ENCODE measurements around the gene TTC39A. TPM values are rescaled to one million over a fixed set of nuclear protein-coding genes. Genes with fewer than 3 reads are reported as not detected.
"Not testable (repeated sequence)": the region's sequence is repeated elsewhere in the genome, so short reads cannot be mapped to it uniquely, and the experiment has no call there.

The TTC39A gene
- polyA plus RNA-seq, 1 donor (not counting 4 experiments of a cell fraction or from before 2014, with no cell fraction given) = 1.4 TPM

DNA sequence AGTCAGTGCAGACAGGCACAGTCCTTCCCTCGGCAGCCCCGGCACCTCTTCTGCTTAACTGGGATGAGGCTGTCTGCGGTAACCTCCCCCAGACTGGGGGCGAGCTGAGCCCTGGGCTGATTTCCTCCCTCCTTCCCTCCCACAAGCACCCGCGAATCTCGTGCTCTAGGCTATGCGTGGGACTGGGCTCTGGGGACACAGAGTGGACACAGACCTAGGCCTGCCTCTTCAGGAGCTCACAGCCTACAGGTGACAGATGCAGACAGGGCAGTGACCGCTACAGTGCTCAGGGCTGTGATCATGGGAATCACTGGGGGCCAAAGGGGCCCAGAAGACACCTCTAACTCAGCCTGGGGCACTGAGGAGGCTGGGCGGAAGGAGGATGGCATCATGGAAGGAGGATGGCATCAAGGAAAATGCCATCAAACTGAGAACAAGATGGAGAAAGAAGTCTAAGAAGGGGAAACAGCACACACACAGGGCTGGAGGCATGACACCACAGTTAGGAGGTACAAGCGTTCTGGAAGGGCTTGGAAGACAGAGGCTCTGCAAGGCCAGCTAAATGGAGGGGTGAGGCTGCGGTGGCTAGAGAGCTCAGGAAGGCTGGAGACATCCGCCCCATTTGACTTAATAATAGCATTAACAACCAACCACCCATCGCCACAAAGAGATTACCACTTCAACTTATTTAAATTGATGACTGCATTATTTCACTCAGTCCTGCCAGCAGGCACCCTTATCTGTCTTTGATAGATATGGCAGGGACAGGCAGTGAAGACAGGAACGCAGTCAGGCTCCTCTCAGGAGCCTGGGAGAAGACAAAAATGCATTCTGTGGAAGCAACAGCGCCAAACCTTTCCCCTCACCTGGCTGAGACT lies 4.2 kb downstream of the TTC39A start:
- DNase-seq (ENCODE audit: low read depth, low spot score) (no peak), FAIRE-seq (no peak)
- H3K4me1 ChIP-seq (ENCODE audit: control insufficient read depth, extremely low read depth, insufficient read depth, low read length) = peaks cover 4% of the 10 kb centered on the region
- H4K20me1 ChIP-seq (ENCODE audit: control insufficient read depth, extremely low read depth, insufficient read depth, low read length) = no peaks in the 10 kb centered on the region
- TF ChIP-seq EZH2 (IDR thresholded peaks at IDR 0.05; ENCODE audit: low read length) = no peak
- TF ChIP-seq, protein P1, sequence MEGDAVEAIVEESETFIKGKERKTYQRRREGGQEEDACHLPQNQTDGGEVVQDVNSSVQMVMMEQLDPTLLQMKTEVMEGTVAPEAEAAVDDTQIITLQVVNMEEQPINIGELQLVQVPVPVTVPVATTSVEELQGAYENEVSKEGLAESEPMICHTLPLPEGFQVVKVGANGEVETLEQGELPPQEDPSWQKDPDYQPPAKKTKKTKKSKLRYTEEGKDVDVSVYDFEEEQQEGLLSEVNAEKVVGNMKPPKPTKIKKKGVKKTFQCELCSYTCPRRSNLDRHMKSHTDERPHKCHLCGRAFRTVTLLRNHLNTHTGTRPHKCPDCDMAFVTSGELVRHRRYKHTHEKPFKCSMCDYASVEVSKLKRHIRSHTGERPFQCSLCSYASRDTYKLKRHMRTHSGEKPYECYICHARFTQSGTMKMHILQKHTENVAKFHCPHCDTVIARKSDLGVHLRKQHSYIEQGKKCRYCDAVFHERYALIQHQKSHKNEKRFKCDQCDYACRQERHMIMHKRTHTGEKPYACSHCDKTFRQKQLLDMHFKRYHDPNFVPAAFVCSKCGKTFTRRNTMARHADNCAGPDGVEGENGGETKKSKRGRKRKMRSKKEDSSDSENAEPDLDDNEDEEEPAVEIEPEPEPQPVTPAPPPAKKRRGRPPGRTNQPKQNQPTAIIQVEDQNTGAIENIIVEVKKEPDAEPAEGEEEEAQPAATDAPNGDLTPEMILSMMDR (optimal IDR thresholded peaks at IDR 0.05 in 1 of 3, IDR thresholded peaks at IDR 0.05 in 1 of 3, conservative IDR thresholded peaks at IDR 0.05 in 1 of 3; ENCODE audit: extremely low read depth in 1 of 3, insufficient read depth in 2 of 3, low read length in 3 of 3) = no peak
- dilution Hi-C loops (cut with MboI; ENCODE audit: extremely low pct_ligation_motif_present, low sequenced_read_pairs) = no loop called here
- H3K4me2 ChIP-seq (ENCODE audit: control insufficient read depth, extremely low read depth, insufficient read depth, low read depth, low read length) = no peak overlapping the region
- no peak overlapping the region for H2AFZ ChIP-seq (ENCODE audit: control insufficient read depth, low read length)
- H3K4me3 ChIP-seq (ENCODE audit: control insufficient read depth in 2 of 3, extremely low read depth in 1 of 3, insufficient read depth in 2 of 3, low read depth in 1 of 3, low read length in 3 of 3) = no peak overlapping the region
- H3K79me2 ChIP-seq (ENCODE audit: control insufficient read depth, insufficient read depth, low read length) = no peaks in the 10 kb centered on the region
- no peaks in the 10 kb centered on the region for H3K36me3 ChIP-seq (ENCODE audit: control insufficient read depth in 2 of 2, extremely low read depth in 1 of 2, insufficient read depth in 2 of 2, low read length in 2 of 2)
- peaks cover 8% of the 10 kb centered on the region for H3K27me3 ChIP-seq (ENCODE audit: control insufficient read depth, extremely low read depth, insufficient read depth, low read length)
- H3K9me1 ChIP-seq (ENCODE audit: control insufficient read depth, extremely low read depth, insufficient read depth, low read length) = no peaks in the 10 kb centered on the region
- no peak overlapping the region for H3K9ac ChIP-seq (ENCODE audit: control insufficient read depth, extremely low read depth, insufficient read depth, low read length)
- no peaks in the 10 kb centered on the region for H3K9me3 ChIP-seq (ENCODE audit: control insufficient read depth, low read depth, low read length)
- no peak overlapping the region for H3K27ac ChIP-seq (ENCODE audit: control insufficient read depth, insufficient read depth, low read length)

DNA sequence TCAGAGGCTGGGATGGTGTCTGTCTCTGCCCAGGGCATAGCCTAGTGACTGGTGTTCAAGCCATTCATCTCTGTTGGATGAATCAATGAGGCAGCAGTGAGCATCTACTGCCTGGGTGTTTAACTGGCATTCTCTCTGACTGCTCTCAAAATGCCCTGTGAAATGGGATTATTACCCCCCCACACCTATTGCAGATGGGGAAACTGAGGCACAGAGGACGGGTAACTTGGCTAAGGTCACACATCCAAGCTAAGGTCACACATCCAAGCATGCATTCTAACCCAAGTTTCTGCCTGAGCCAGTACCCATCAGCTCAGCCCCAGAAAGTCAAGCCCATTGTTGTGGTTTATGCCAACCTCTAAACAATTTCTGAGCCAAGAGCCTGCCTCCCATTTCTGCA lies 5.0 kb downstream of the TTC39A start:
- Histone ChIP-seq H3K4me3 (ENCODE audit: control insufficient read depth in 2 of 3, extremely low read depth in 1 of 3, insufficient read depth in 2 of 3, low read depth in 1 of 3, low read length in 3 of 3) (no peak overlapping the region), H3K27me3 (ENCODE audit: control insufficient read depth, extremely low read depth, insufficient read depth, low read length) (peaks cover 8% of the 10 kb centered on the region), H3K9ac (ENCODE audit: control insufficient read depth, extremely low read depth, insufficient read depth, low read length) (no peak overlapping the region), H3K79me2 (ENCODE audit: control insufficient read depth, insufficient read depth, low read length) (no peaks in the 10 kb centered on the region), H3K36me3 (ENCODE audit: control insufficient read depth in 2 of 2, extremely low read depth in 1 of 2, insufficient read depth in 2 of 2, low read length in 2 of 2) (no peaks in the 10 kb centered on the region), H3K27ac (ENCODE audit: control insufficient read depth, insufficient read depth, low read length) (no peak overlapping the region), H3K9me1 (ENCODE audit: control insufficient read depth, extremely low read depth, insufficient read depth, low read length) (no peaks in the 10 kb centered on the region), H3K4me1 (ENCODE audit: control insufficient read depth, extremely low read depth, insufficient read depth, low read length) (no peaks in the 10 kb centered on the region), H4K20me1 (ENCODE audit: control insufficient read depth, extremely low read depth, insufficient read depth, low read length) (no peaks in the 10 kb centered on the region), H2AFZ (ENCODE audit: control insufficient read depth, low read length) (no peak overlapping the region), H3K4me2 (ENCODE audit: control insufficient read depth, extremely low read depth, insufficient read depth, low read depth, low read length) (no peak overlapping the region), H3K9me3 (ENCODE audit: control insufficient read depth, low read depth, low read length) (no peaks in the 10 kb centered on the region)
- DNase-seq (ENCODE audit: low read depth, low spot score) (no peak), FAIRE-seq (no peak)
- TF ChIP-seq EZH2 (IDR thresholded peaks at IDR 0.05; ENCODE audit: low read length) = no peak
- TF ChIP-seq, protein P1 (optimal IDR thresholded peaks at IDR 0.05 in 1 of 3, IDR thresholded peaks at IDR 0.05 in 1 of 3, conservative IDR thresholded peaks at IDR 0.05 in 1 of 3; ENCODE audit: extremely low read depth in 1 of 3, insufficient read depth in 2 of 3, low read length in 3 of 3) = no peak
- dilution Hi-C loops (cut with MboI; ENCODE audit: extremely low pct_ligation_motif_present, low sequenced_read_pairs) = no loop called here

DNA sequence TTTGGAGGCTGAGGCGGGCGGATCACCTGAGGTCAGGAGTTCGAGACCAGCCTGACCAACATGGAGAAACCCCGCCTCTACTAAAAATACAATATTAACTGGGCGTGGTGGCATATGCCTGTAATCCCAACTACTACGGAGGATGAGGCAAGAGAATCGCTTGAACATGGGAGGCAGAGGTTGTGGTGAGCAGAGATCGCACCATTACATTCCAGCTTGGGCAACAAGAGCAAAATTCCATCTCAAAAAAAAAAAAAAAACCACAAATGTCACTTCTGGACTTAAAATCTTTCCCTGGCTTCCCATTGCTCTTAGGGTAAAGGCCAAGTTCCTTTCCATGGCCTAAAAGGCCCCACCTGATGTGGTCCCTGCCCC lies 5.4 kb downstream of the TTC39A start:
- H3K27ac ChIP-seq (ENCODE audit: control insufficient read depth, insufficient read depth, low read length); DNase-seq (ENCODE audit: low read depth, low spot score); H3K4me3 ChIP-seq (ENCODE audit: control insufficient read depth in 2 of 3, extremely low read depth in 1 of 3, insufficient read depth in 2 of 3, low read depth in 1 of 3, low read length in 3 of 3); H3K79me2 ChIP-seq (ENCODE audit: control insufficient read depth, insufficient read depth, low read length); H3K27me3 ChIP-seq (ENCODE audit: control insufficient read depth, extremely low read depth, insufficient read depth, low read length); H3K4me1 ChIP-seq (ENCODE audit: control insufficient read depth, extremely low read depth, insufficient read depth, low read length); H2AFZ ChIP-seq (ENCODE audit: control insufficient read depth, low read length); H3K4me2 ChIP-seq (ENCODE audit: control insufficient read depth, extremely low read depth, insufficient read depth, low read depth, low read length); H3K9ac ChIP-seq (ENCODE audit: control insufficient read depth, extremely low read depth, insufficient read depth, low read length); dilution Hi-C loops (cut with MboI; ENCODE audit: extremely low pct_ligation_motif_present, low sequenced_read_pairs); H3K9me3 ChIP-seq (ENCODE audit: control insufficient read depth, low read depth, low read length); H3K36me3 ChIP-seq (ENCODE audit: control insufficient read depth in 2 of 2, extremely low read depth in 1 of 2, insufficient read depth in 2 of 2, low read length in 2 of 2); H4K20me1 ChIP-seq (ENCODE audit: control insufficient read depth, extremely low read depth, insufficient read depth, low read length); H3K9me1 ChIP-seq (ENCODE audit: control insufficient read depth, extremely low read depth, insufficient read depth, low read length); FAIRE-seq: not testable (repeated sequence)

All from keratinocyte (primary cell).